ENCODE data around the gene ZBTB45.

The ZBTB45 gene

GRCh38 chr19:58538257-58539168 lies 18.9 kb upstream of the ZBTB45 start:
- no peak for DNase-seq (ENCODE audit: low read depth in 2 of 2)

GRCh38 chr19:58536852-58537798 lies 17.5 kb upstream of the ZBTB45 start:
- no peak for DNase-seq (ENCODE audit: low read depth in 2 of 2)

GRCh38 chr19:58535857-58536256 lies 16.2 kb upstream of the ZBTB45 start:
- no peak for DNase-seq (ENCODE audit: low read depth in 2 of 2)

GRCh38 chr19:58531034-58531840 lies 11.6 kb upstream of the ZBTB45 start:
- no peak for DNase-seq (ENCODE audit: low read depth in 2 of 2)

GRCh38 chr19:58529405-58529804 lies 9.8 kb upstream of the ZBTB45 start:
- no peak for DNase-seq (ENCODE audit: low read depth in 2 of 2)

GRCh38 chr19:58522709-58523108 lies 3.1 kb upstream of the ZBTB45 start:
- DNase-seq (ENCODE audit: low read depth in 2 of 2) = no peak

GRCh38 chr19:58521651-58522050 lies 2.0 kb upstream of the ZBTB45 start:
- no peak for DNase-seq (ENCODE audit: low read depth in 2 of 2)

- DNase-seq (ENCODE audit: low read depth in 2 of 2) = no peak
Observed at GRCh38 chr19:58520257-58520599, 618 bp upstream of the ZBTB45 start.

- DNase-seq (ENCODE audit: low read depth in 2 of 2) = no peak
Observed at GRCh38 chr19:58519087-58519354, 589 bp downstream of the ZBTB45 start.

GRCh38 chr19:58518256-58519086 lies 1.1 kb downstream of the ZBTB45 start:
- DNase-seq (ENCODE audit: low read depth in 2 of 2) = no peak

GRCh38 chr19:58516964-58517833 lies 2.4 kb downstream of the ZBTB45 start:
- DNase-seq (ENCODE audit: low read depth in 2 of 2) = no peak

GRCh38 chr19:58516246-58516836 lies 3.3 kb downstream of the ZBTB45 start:
- no peak for DNase-seq (ENCODE audit: low read depth in 2 of 2)

GRCh38 chr19:58515259-58515658 lies 4.4 kb downstream of the ZBTB45 start:
- DNase-seq (ENCODE audit: low read depth in 2 of 2) = no peak

GRCh38 chr19:58514564-58515022 lies 5.0 kb downstream of the ZBTB45 start:
- DNase-seq (ENCODE audit: low read depth in 2 of 2) = no peak

GRCh38 chr19:58513694-58514563 lies 5.7 kb downstream of the ZBTB45 start:
- peak; percentile 78 to 82 for DNase-seq (ENCODE audit: low read depth in 2 of 2)

GRCh38 chr19:58513213-58513693 lies 6.4 kb downstream of the ZBTB45 start:
- DNase-seq (ENCODE audit: low read depth in 2 of 2) = no peak

- no peak for DNase-seq (ENCODE audit: low read depth in 2 of 2)
Observed at GRCh38 chr19:58511353-58512208, 8.0 kb downstream of the ZBTB45 start, which contains the start of gene SLC27A5. Gene SLC27A5 (minus strand): TSS chr19:58511992. CDS start chr19:58511955, 37 bp downstream.

All from stimulated activated CD8-positive, alpha-beta memory T cell treated with anti-CD3 and anti-CD28 coated beads, Interleukin-7, amount 100 ng/mL, for 1 hour (primary cell).